ENCODE measurements around the gene BMPR1A.

The BMPR1A gene

DNA sequence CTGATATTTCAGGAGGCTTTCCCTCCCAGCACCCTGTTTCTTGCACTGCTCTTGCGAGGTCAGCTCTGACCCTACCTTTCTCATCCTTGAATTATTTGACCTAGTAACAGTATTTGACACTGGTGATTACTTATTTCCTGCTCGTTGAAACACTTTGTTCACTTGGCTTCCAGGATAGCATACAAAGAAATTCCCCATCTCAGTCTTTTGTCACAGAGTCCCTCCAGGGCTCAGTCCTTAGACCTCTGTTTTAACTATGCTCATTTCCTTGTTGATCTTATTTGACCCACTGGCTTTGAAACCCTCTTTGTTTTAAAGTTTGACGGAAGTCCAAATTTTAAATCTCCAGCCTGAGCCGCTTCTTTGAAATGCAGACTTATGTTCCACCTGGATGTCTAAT, 29.9 kb downstream of the BMPR1A start:
- DNase-seq (ENCODE audit: low read depth), result no peak

DNA sequence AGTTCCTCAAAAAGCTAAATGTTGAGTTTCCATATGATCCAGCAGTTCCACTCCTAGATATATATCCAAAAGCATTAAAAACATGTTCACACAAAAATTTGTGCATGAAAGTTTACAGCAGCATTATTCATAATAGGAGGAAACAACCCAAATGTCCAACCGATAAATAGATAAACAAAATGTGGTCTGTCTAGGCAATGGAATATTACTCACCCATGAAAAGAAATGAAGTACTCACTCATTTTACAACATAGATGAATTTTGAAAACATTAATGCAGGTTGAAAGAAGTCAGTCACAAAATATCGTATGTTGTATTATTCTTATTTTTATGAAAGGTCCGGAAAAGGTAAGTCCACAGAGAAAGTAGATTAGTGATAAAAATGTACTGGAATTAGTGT, 34.0 kb downstream of the BMPR1A start:
- no peak for DNase-seq (ENCODE audit: low read depth)
- no peak overlapping the region for H3K4me3 ChIP-seq (ENCODE audit: low read length)
- TF ChIP-seq, protein P1, sequence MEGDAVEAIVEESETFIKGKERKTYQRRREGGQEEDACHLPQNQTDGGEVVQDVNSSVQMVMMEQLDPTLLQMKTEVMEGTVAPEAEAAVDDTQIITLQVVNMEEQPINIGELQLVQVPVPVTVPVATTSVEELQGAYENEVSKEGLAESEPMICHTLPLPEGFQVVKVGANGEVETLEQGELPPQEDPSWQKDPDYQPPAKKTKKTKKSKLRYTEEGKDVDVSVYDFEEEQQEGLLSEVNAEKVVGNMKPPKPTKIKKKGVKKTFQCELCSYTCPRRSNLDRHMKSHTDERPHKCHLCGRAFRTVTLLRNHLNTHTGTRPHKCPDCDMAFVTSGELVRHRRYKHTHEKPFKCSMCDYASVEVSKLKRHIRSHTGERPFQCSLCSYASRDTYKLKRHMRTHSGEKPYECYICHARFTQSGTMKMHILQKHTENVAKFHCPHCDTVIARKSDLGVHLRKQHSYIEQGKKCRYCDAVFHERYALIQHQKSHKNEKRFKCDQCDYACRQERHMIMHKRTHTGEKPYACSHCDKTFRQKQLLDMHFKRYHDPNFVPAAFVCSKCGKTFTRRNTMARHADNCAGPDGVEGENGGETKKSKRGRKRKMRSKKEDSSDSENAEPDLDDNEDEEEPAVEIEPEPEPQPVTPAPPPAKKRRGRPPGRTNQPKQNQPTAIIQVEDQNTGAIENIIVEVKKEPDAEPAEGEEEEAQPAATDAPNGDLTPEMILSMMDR (conservative IDR thresholded peaks at IDR 0.05; ENCODE audit: low read depth, low read length), result no peak

More for the DNA sequence above, 29.9 kb downstream of the BMPR1A start:
- TF ChIP-seq, protein P1 (conservative IDR thresholded peaks at IDR 0.05; ENCODE audit: low read depth, low read length), result no peak
- no peak overlapping the region for H3K4me3 ChIP-seq (ENCODE audit: low read length)

DNA sequence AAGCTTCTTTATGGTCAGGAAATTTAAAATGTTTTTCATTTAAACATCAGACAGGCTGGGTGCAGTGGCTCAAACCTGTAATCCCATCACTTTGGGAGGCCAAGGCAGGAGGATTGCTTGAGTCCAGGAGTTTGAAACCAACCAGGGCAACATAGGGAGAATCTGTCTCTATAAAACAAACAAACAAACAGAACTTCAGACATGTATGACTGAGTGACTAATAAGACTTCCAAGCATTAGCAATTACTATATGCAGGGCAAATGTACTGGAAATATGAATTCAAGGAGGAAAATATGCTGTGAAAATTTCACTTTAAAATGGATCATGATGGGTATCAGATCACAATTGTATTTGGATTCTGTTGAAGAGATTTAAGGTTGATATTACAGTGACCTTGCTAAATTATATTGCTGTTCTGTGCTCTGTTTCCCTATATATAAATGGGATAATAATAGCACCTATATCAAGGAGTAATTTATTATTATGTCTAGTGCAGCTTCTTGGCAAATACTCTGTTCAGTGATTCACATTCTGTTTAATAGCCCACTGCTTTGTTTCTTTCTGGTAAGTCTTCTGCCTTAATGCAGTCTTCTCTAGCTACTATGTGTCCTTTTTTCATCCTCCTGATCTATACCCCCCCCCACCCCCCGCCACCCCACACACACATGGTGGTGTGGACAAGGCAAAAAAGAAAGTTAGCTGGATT, 36.2 kb downstream of the BMPR1A start:
- DNase-seq (ENCODE audit: low read depth), result no peak
- TF ChIP-seq, protein P1 (conservative IDR thresholded peaks at IDR 0.05; ENCODE audit: low read depth, low read length), result no peak
- no peak overlapping the region for H3K4me3 ChIP-seq (ENCODE audit: low read length)

DNA sequence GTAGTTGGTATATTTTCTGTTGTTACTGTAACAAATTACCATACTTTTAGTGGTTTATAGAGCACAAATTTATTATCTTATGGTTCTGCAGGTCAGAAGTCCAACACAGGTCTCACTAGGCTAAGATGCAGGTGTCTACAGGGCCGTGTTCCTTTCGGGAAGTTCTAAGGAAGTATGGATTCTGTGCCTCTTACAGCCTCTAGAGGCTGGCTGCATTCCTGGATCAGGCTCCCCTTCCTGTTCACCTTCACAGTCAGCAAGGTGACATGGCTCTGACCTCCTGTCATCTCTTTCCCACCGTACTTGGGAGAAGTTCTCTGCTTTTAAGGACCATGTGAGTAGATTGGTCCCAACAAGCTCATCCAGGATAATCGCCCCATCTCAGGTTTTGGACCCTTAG, 37.3 kb downstream of the BMPR1A start:
- no peak for DNase-seq (ENCODE audit: low read depth)
- TF ChIP-seq, protein P1 (conservative IDR thresholded peaks at IDR 0.05; ENCODE audit: low read depth, low read length), result no peak
- no peak overlapping the region for H3K4me3 ChIP-seq (ENCODE audit: low read length)

DNA sequence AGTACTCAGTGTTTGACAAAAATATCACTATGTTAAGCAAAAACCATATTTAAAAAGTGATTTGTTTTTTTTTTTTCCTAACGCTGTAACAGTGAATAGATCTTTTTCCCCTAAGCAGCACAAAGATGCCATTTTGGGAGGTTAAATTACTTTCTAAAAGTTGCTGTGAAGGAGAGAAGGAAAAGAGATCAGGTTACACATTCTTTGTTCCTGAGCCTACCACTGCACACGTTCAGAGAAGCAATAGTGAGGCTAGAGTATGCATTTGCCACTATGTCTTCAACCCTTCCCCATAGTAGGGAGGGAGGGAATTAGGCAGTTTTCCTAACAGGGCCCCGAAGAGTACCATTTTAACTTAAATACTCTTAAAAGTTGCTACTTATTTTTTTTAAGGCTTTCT, 38.9 kb downstream of the BMPR1A start:
- no peak overlapping the region for H3K4me3 ChIP-seq (ENCODE audit: low read length)
- TF ChIP-seq, protein P1 (conservative IDR thresholded peaks at IDR 0.05; ENCODE audit: low read depth, low read length), result no peak
- peak; percentile 35 for DNase-seq (ENCODE audit: low read depth)

DNA sequence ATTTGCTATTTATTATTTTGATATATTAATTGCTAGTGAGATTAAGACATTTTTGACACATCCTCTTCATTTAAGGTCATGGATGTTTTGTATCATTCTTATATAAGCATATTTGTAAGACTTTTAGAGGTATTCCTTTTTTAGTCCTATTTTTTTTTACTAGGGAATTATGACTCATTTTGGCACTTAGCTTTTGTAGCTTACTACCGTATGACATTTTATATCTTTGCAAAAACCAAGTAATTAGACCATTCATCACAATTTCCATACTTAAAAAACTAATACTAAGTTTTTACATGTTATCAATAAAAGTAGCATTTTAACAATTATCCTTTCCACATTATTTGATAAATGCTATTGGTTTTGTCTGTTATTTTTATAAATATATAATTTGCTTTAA, 41.6 kb downstream of the BMPR1A start:
- TF ChIP-seq, protein P1 (conservative IDR thresholded peaks at IDR 0.05; ENCODE audit: low read depth, low read length), result no peak
- DNase-seq (ENCODE audit: low read depth), result no peak
- H3K4me3 ChIP-seq (ENCODE audit: low read length), result no peak overlapping the region

DNA sequence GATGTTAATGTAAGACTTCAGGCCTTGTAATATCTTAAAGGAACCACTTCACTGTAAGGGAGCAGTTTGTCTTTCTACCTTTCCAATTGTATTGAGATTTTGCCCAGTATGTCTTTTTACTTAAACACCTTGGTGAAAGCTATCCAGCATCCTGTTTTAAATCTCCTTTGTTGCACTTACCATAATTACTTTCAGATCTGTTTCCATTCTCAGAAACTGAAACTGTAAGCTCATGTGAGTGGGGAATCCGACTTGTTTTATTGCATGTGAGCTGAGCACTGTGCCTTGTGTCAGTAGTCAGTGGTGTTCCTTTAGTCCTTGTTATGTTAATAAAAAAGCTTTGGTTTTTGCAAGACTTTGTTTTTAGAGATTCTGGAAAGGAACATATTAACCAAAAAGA, 42.2 kb downstream of the BMPR1A start:
- TF ChIP-seq, protein P1 (conservative IDR thresholded peaks at IDR 0.05; ENCODE audit: low read depth, low read length), result no peak
- no peak for DNase-seq (ENCODE audit: low read depth)
- no peak overlapping the region for H3K4me3 ChIP-seq (ENCODE audit: low read length)
